Amygdala (tissue), 56 donors: ENCODE data around the gene DNAJC1.
"Not testable (repeated sequence)": the region's sequence is repeated elsewhere in the genome, so short reads cannot be mapped to it uniquely, and the experiment has no call there.

Source experiments
- DNase-seq, 56 donors: peaks; one replicate each; lab custom pipeline; 2025; lab: John Stamatoyannopoulos, UW

Gene DNAJC1

GRCh38 chr10:21919117-21919516 is 84.4 kb downstream of the DNAJC1 start:
- no peak for DNase-seq

GRCh38 chr10:21912625-21913024 is 90.9 kb downstream of the DNAJC1 start:
- DNase-seq = no peak

GRCh38 chr10:21910798-21911197 is 92.7 kb downstream of the DNAJC1 start:
- DNase-seq = no peak

- DNase-seq = no peak
These were observed 96.1 kb downstream of the DNAJC1 start for GRCh38 chr10:21907436-21907835.

GRCh38 chr10:21904930-21905329 is 98.6 kb downstream of the DNAJC1 start:
- DNase-seq = no peak

GRCh38 chr10:21899736-21900135 is 103.8 kb downstream of the DNAJC1 start:
- no peak for DNase-seq

- no peak for DNase-seq
These were observed 107.6 kb downstream of the DNAJC1 start for GRCh38 chr10:21895932-21896331.

GRCh38 chr10:21894648-21895342 is 108.7 kb downstream of the DNAJC1 start:
- no peak for DNase-seq

- DNase-seq = no peak
These were observed 112.1 kb downstream of the DNAJC1 start for GRCh38 chr10:21891439-21891838.

- no peak for DNase-seq
These were observed 113.9 kb downstream of the DNAJC1 start for GRCh38 chr10:21889477-21890275.

- DNase-seq = no peak
These were observed 114.6 kb downstream of the DNAJC1 start for GRCh38 chr10:21888959-21889358.

- no peak for DNase-seq
These were observed 117.6 kb downstream of the DNAJC1 start for GRCh38 chr10:21885940-21886339.

GRCh38 chr10:21873198-21873597 is 130.3 kb downstream of the DNAJC1 start:
- DNase-seq = no peak

- DNase-seq = not testable (repeated sequence)
These were observed 130.8 kb downstream of the DNAJC1 start for GRCh38 chr10:21872771-21873170.

GRCh38 chr10:21870849-21871248 is 132.7 kb downstream of the DNAJC1 start:
- DNase-seq = no peak

GRCh38 chr10:21869087-21869486 is 134.4 kb downstream of the DNAJC1 start:
- DNase-seq = not testable (repeated sequence)

- no peak for DNase-seq
These were observed 142.8 kb downstream of the DNAJC1 start for GRCh38 chr10:21860718-21861117.

GRCh38 chr10:21858455-21858854 is 145.1 kb downstream of the DNAJC1 start:
- DNase-seq = no peak

GRCh38 chr10:21849607-21850006 is 153.9 kb downstream of the DNAJC1 start:
- DNase-seq = no peak

- DNase-seq = no peak
These were observed 159.9 kb downstream of the DNAJC1 start for GRCh38 chr10:21843645-21844044.

GRCh38 chr10:21841273-21841672 is 162.3 kb downstream of the DNAJC1 start:
- not testable (repeated sequence) for DNase-seq

GRCh38 chr10:21837487-21837886 is 166.0 kb downstream of the DNAJC1 start:
- DNase-seq = not testable (repeated sequence)
